Endothelial cell (in vitro differentiated cells): Measurements from ENCODE around the gene MTMR3. TPM values are rescaled to one million over a fixed set of nuclear protein-coding genes. Genes with fewer than 3 reads are reported as not detected.
"Not testable (repeated sequence)": the region's sequence is repeated elsewhere in the genome, so short reads cannot be mapped to it uniquely, and the experiment has no call there.

Experiments used
- DNase-seq: peaks from one replicate; pipeline ENCODE4 v3.0.0; 2021; ENCODE audit warnings: low spot score
- H3K27ac Mint-ChIP-seq: one replicate; pipeline ENCODE4 v1.8.0; 2021; ENCODE audit warnings: mixed read lengths, inconsistent platforms; ENCODE audit not compliant: unreplicated experiment
- H3K27me3 Mint-ChIP-seq: one replicate; pipeline ENCODE4 v1.8.0; 2021; ENCODE audit warnings: mild to moderate bottlenecking, moderate library complexity, mixed read lengths, inconsistent platforms; ENCODE audit not compliant: unreplicated experiment
- H3K36me3 Mint-ChIP-seq: one replicate; pipeline ENCODE4 v1.8.0; 2021; ENCODE audit warnings: mild to moderate bottlenecking, low read depth, mixed read lengths, inconsistent platforms; ENCODE audit not compliant: unreplicated experiment
- H3K4me1 Mint-ChIP-seq: one replicate; pipeline ENCODE4 v1.8.0; 2021; ENCODE audit warnings: mild to moderate bottlenecking, mixed read lengths, inconsistent platforms; ENCODE audit not compliant: unreplicated experiment
- H3K4me3 Mint-ChIP-seq: one replicate; pipeline ENCODE4 v1.8.0; 2021; ENCODE audit warnings: mild to moderate bottlenecking, mixed read lengths, inconsistent platforms; ENCODE audit not compliant: unreplicated experiment
- H3K9me3 Mint-ChIP-seq: one replicate; pipeline ENCODE4 v1.8.0; 2021; ENCODE audit warnings: mixed read lengths, inconsistent platforms; ENCODE audit not compliant: unreplicated experiment
- total RNA-seq: library from RNA; stranded (reverse); fragmentation: NEBNext Ultra II Directional; extraction: Animal tissue kit (Norgen Biotek cat#: 25700); gene quantifications from one replicate; pipeline ENCODE4 v1.2.1, GENCODE V29; 2021; ENCODE audit not compliant: unreplicated experiment
- TF ChIP-seq, protein P1 (sequence below): fragments of 200-600 bp; sonication (generic); IDR thresholded peaks from one replicate; pipeline ENCODE4 v1.5.0; 2021; ENCODE audit warnings: antibody characterized with exemption; ENCODE audit not compliant: unreplicated experiment

The MTMR3 gene
- total RNA-seq, 1 donor from 2014 or later = 39.1 TPM

DNA sequence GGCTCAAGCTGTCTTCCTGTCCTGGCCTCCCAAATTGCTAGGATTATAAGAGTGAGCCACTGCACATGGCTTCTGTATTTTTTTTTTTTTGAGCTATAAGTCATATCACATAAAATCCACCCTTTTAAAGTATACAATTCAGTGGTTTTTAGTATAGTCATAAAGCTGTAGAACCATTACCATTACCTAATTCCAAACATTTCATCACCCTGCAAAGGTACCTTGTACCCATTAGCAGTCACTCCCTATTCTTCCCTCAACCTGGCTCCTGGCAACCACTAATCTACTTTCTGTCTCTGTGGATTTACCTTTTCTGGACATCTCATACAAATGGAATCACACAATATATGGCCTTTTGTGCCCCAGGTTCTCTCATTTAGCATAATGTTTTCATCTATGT is 84.5 kb downstream of the MTMR3 start:
- H3K9me3 Mint-ChIP-seq = no peaks in the 10 kb centered on the region
- H3K27me3 Mint-ChIP-seq = no peaks in the 10 kb centered on the region
- H3K4me1 Mint-ChIP-seq = no peaks in the 10 kb centered on the region
- no peaks in the 10 kb centered on the region for H3K36me3 Mint-ChIP-seq
- no peak overlapping the region for H3K27ac Mint-ChIP-seq
- no peak for DNase-seq
- TF ChIP-seq, protein P1, sequence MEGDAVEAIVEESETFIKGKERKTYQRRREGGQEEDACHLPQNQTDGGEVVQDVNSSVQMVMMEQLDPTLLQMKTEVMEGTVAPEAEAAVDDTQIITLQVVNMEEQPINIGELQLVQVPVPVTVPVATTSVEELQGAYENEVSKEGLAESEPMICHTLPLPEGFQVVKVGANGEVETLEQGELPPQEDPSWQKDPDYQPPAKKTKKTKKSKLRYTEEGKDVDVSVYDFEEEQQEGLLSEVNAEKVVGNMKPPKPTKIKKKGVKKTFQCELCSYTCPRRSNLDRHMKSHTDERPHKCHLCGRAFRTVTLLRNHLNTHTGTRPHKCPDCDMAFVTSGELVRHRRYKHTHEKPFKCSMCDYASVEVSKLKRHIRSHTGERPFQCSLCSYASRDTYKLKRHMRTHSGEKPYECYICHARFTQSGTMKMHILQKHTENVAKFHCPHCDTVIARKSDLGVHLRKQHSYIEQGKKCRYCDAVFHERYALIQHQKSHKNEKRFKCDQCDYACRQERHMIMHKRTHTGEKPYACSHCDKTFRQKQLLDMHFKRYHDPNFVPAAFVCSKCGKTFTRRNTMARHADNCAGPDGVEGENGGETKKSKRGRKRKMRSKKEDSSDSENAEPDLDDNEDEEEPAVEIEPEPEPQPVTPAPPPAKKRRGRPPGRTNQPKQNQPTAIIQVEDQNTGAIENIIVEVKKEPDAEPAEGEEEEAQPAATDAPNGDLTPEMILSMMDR = no peak
- H3K4me3 Mint-ChIP-seq = no peak overlapping the region

DNA sequence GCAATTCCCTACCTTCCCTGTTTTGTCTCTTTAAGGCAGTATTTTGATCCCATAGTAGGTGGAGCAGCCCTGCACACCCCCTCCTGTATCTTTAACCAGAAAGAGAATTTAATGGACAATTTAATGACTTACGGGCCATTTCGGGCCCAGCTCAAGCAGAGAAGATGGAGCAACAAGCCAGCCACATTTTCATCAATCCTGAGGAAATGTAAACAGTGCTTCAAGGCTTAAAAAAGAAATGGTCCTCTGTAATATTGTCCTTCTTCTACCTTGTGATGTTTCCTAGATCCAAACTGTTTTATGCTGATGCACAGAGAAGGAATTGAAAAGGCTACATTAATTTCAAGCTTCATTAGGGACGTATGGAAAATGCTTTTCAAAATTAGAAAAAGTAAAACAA is 88.6 kb downstream of the MTMR3 start:
- Mint-ChIP-seq H3K9me3 (no peaks in the 10 kb centered on the region), H3K27ac (no peak overlapping the region), H3K36me3 (peaks cover 5% of the 10 kb centered on the region), H3K4me1 (no peaks in the 10 kb centered on the region), H3K4me3 (no peak overlapping the region), H3K27me3 (no peaks in the 10 kb centered on the region)
- TF ChIP-seq, protein P1 = no peak
- no peak for DNase-seq

DNA sequence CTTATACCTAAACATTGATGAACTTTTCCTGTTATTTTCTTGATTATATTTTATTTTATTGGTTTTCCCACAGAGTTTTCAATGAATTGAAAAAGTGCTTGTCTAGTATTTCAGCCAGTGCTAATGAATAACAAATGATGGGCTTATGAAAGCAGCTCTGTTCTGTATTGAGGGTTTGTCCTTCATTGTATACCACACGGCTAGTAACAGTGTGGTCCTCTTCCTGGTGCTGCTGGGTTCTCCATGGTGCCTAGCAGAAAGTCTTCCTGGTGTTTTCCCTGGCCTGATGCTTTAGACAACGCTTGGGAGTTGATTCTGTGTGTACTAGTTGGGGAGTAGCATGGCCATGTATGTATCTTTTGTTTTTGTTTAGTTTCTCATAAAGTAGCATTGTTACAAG is 89.1 kb downstream of the MTMR3 start:
- TF ChIP-seq, protein P1 = no peak
- no peaks in the 10 kb centered on the region for H3K4me1 Mint-ChIP-seq
- no peaks in the 10 kb centered on the region for H3K27me3 Mint-ChIP-seq
- H3K36me3 Mint-ChIP-seq = peaks cover 5% of the 10 kb centered on the region
- H3K4me3 Mint-ChIP-seq = no peak overlapping the region
- no peaks in the 10 kb centered on the region for H3K9me3 Mint-ChIP-seq
- DNase-seq = no peak
- H3K27ac Mint-ChIP-seq = peak overlapping the region; percentile 5

DNA sequence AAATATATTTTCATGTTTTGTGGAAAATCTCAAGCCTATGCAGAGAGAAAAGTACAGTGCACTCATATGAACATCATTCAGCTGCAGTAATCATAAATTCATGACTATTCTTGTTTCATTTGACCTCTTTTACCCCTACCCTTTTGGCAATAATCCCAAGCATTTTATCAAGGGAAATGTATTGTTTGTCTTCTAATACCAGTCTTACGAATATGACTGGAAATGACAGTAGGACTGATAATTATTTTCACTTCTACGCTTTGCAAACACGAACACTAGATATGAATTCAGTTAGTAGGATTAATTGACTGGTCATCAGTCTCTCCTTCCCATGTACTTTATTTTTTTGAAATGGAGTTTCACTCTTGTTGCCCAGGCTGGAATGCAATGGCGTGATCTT is 90.3 kb downstream of the MTMR3 start:
- no peak overlapping the region for H3K27ac Mint-ChIP-seq
- TF ChIP-seq, protein P1 = no peak
- no peaks in the 10 kb centered on the region for H3K27me3 Mint-ChIP-seq
- peaks cover 5% of the 10 kb centered on the region for H3K36me3 Mint-ChIP-seq
- no peaks in the 10 kb centered on the region for H3K4me1 Mint-ChIP-seq
- H3K9me3 Mint-ChIP-seq = no peaks in the 10 kb centered on the region
- no peak overlapping the region for H3K4me3 Mint-ChIP-seq
- no peak for DNase-seq

DNA sequence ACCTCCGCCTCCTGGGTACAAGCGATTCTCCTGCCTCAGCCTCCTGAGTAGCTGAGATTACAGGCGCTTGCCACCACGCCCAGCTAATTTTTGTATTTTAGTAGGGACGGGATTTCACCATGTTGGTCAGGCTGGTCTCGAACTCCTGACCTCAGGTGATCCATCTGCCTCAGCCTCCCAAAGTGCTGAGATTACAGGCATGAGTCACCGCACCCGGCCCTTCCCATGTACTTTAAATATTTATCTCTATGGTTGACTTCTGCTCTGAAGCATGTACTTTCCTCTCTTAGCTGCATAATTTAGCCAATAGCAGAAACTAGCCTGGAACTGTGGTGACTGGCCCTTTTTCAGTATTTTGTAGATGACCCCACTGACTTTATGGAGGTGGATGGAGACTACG is 90.7 kb downstream of the MTMR3 start:
- H3K9me3 Mint-ChIP-seq, H3K27me3 Mint-ChIP-seq, H3K36me3 Mint-ChIP-seq, H3K4me3 Mint-ChIP-seq, DNase-seq, H3K27ac Mint-ChIP-seq, H3K4me1 Mint-ChIP-seq: not testable (repeated sequence)

DNA sequence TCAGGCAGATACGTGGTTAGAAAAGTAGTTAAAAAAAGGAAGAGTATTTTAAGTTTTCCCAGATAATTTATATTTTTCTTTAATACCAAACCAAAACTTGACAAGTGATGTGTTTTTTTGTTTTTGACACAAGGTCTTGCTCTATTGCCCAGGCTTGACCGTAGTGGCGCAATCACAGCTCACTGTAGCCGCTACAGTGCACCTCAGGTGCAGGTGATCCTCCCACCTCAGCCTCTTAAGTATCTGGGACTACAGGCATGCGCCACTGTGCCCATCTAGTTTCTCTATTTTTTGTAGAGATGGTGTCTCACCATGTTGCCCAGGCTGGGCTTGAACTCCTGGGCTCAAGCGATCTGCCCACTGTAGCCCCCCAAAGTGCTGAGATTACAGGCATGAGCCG is 92.5 kb downstream of the MTMR3 start:
- H3K4me1 Mint-ChIP-seq = no peaks in the 10 kb centered on the region
- no peak for DNase-seq
- peaks cover 5% of the 10 kb centered on the region for H3K36me3 Mint-ChIP-seq
- no peaks in the 10 kb centered on the region for H3K9me3 Mint-ChIP-seq
- H3K4me3 Mint-ChIP-seq = no peak overlapping the region
- TF ChIP-seq, protein P1 = no peak
- no peaks in the 10 kb centered on the region for H3K27me3 Mint-ChIP-seq
- no peak overlapping the region for H3K27ac Mint-ChIP-seq
